ENCODE measurements around the gene PSMD1.

PSMD1 gene

GRCh38 chr2:231176066-231176465 is 119.4 kb downstream of the PSMD1 start:
- TF ChIP-seq, protein P1, sequence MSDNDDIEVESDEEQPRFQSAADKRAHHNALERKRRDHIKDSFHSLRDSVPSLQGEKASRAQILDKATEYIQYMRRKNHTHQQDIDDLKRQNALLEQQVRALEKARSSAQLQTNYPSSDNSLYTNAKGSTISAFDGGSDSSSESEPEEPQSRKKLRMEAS (IDR thresholded peaks at IDR 0.05; ENCODE audit: low read depth, low read length), result no peak
- TF ChIP-seq MYC (IDR thresholded peaks at IDR 0.05; ENCODE audit: low read depth, low read length), result no peak
- no peak for TF ChIP-seq POLR2A (IDR thresholded peaks at IDR 0.05; ENCODE audit: extremely low read depth, insufficient read length)
- DNase-seq (ENCODE audit: low read depth), result no peak
- H3K4me3 ChIP-seq (ENCODE audit: low read depth, low read length), result no peak overlapping the region

DNA sequence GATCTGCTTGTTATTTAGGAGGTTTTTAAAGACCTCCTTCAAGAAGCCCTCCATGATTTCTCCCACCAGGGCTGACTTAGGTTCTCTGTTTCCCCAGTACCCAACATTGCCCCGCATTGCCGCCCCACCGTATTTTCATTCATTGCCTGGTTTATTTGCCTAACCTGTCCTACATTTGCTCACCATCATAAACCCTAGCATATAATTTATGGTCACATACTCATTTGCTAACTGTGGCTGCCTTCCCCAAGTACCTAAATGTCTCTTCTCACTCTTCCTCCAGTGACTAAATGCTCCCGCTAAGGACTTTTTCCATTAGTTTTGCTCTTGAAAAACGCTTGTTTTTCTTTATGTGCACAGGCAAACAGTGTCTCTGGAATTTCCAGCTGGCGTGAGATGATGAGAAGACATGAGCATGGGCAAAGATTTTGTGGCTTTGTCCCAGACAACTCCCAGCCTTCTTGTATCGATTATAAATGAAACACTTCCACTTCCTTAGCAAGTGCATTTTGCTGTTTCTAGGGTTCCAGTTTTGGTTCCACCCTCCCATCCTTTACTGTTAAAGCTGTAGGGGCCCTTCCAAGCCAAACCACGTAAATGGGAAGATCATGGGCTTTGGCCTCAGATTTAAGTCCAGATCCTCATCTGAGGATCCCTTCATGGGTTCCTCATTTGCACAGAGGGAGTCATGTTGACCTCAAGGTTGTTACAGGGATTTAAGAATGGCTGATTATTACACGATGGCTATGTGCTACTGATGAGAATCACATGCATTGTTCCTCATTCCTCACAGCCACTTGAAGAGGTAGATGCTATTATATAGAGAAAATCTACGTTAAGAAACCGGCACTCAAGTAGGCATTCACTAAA is 120.7 kb downstream of the PSMD1 start:
- peak; percentile 46 for DNase-seq (ENCODE audit: low read depth)
- H3K4me3 ChIP-seq (ENCODE audit: low read depth, low read length), result no peak overlapping the region
- TF ChIP-seq MYC (IDR thresholded peaks at IDR 0.05; ENCODE audit: low read depth, low read length), result no peak
- TF ChIP-seq, protein P1 (IDR thresholded peaks at IDR 0.05; ENCODE audit: low read depth, low read length), result no peak
- TF ChIP-seq POLR2A (IDR thresholded peaks at IDR 0.05; ENCODE audit: extremely low read depth, insufficient read length), result no peak
- no peak for TF ChIP-seq CTCF (IDR thresholded peaks at IDR 0.05; ENCODE audit: low read depth, low read length)

DNA sequence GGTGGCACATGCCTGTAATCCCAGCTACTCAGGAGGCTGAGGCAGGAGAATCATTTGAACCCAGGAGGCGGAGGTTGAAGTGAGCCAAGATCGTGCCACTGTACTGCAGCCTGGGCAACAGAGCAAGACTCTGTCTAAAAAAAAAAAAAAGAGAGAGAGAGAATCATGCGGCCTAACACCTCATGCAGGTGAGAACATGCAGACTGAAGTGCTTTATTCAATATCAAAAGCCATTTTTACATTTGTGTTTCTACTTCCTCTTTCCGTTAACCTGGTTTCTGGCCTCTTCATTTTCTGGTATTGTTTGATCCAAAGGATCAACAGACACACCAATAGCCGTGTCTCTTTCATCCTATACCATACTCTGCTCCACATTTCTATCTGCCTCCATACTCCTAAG is 122.1 kb downstream of the PSMD1 start:
- H3K4me3 ChIP-seq (ENCODE audit: low read depth, low read length), result peak overlapping the region; percentile 16
- peak; percentile 47 for DNase-seq (ENCODE audit: low read depth)

GRCh38 chr2:231181860-231182512 is 125.3 kb downstream of the PSMD1 start:
- TF ChIP-seq CTCF (IDR thresholded peaks at IDR 0.05; ENCODE audit: low read depth, low read length) (no peak), POLR2A (IDR thresholded peaks at IDR 0.05; ENCODE audit: extremely low read depth, insufficient read length) (no peak), MYC (IDR thresholded peaks at IDR 0.05; ENCODE audit: low read depth, low read length) (peak; percentile 85; the same call in 1 of the 2 replicates)
- TF ChIP-seq, protein P1 (IDR thresholded peaks at IDR 0.05; ENCODE audit: low read depth, low read length), result peak; percentile 84
- peak; percentile 95 for DNase-seq (ENCODE audit: low read depth)

DNA sequence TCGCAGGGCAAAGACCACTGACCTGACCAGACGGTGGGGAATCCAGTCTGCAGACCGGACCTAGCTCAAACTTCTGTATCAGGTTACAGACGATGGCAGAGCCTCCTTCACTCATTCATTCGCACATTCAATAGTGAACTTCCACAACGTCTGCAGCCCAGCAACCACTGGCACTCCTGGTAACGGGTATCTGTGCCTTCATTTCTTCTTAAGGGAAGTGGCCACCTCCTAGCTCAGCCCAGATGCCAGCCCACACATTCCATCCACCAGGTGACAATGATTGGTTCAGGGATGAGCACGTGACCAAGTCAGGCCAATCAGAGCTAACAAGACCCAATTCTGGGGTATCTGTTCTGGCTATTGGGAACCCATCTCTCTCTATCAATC is 125.8 kb downstream of the PSMD1 start:
- peak; percentile 96 for DNase-seq (ENCODE audit: low read depth)
- TF ChIP-seq MYC (IDR thresholded peaks at IDR 0.05; ENCODE audit: low read depth, low read length) (peak; percentile 1; the same call in 1 of the 2 replicates), POLR2A (IDR thresholded peaks at IDR 0.05; ENCODE audit: extremely low read depth, insufficient read length) (peak; percentile 83), CTCF (IDR thresholded peaks at IDR 0.05; ENCODE audit: low read depth, low read length) (no peak)
- TF ChIP-seq, protein P1 (IDR thresholded peaks at IDR 0.05; ENCODE audit: low read depth, low read length), result peak; percentile 99
- H3K4me3 ChIP-seq (ENCODE audit: low read depth, low read length), result peak overlapping the region; percentile 90

More at GRCh38 chr2:231181860-231182512, 125.3 kb downstream of the PSMD1 start:
- peak overlapping the region; percentile 90 for H3K4me3 ChIP-seq (ENCODE audit: low read depth, low read length)

- no peak for DNase-seq (ENCODE audit: low read depth)
- TF ChIP-seq, protein P1 (IDR thresholded peaks at IDR 0.05; ENCODE audit: low read depth, low read length), result no peak
- TF ChIP-seq MYC (IDR thresholded peaks at IDR 0.05; ENCODE audit: low read depth, low read length) (no peak), POLR2A (IDR thresholded peaks at IDR 0.05; ENCODE audit: extremely low read depth, insufficient read length) (no peak), CTCF (IDR thresholded peaks at IDR 0.05; ENCODE audit: low read depth, low read length) (no peak)
Measured at GRCh38 chr2:231183851-231184250, 127.2 kb downstream of the PSMD1 start.

More at GRCh38 chr2:231183851-231184250, 127.2 kb downstream of the PSMD1 start:
- H3K4me3 ChIP-seq (ENCODE audit: low read depth, low read length), result no peak overlapping the region

Measured in NB4 (cell line).